ENCODE results near the gene RPS6KC1.

GRCh38 chr1:213227458-213227857 is 176.4 kb downstream of the RPS6KC1 start:
- TF ChIP-seq, protein P1, sequence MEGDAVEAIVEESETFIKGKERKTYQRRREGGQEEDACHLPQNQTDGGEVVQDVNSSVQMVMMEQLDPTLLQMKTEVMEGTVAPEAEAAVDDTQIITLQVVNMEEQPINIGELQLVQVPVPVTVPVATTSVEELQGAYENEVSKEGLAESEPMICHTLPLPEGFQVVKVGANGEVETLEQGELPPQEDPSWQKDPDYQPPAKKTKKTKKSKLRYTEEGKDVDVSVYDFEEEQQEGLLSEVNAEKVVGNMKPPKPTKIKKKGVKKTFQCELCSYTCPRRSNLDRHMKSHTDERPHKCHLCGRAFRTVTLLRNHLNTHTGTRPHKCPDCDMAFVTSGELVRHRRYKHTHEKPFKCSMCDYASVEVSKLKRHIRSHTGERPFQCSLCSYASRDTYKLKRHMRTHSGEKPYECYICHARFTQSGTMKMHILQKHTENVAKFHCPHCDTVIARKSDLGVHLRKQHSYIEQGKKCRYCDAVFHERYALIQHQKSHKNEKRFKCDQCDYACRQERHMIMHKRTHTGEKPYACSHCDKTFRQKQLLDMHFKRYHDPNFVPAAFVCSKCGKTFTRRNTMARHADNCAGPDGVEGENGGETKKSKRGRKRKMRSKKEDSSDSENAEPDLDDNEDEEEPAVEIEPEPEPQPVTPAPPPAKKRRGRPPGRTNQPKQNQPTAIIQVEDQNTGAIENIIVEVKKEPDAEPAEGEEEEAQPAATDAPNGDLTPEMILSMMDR (IDR thresholded peaks at IDR 0.05), result no peak
- TF ChIP-seq POLR2AphosphoS5 (IDR thresholded peaks at IDR 0.05; ENCODE audit: low read depth, low read length), result no peak

All from Panc1 (cell line).